Stimulated activated CD4-positive, alpha-beta T cell treated with anti-CD3 and anti-CD28 coated beads, Interleukin-1b, Interleukin-23, amount 100 ng/mL, for 24 hours (primary cell): ENCODE measurements around the gene ALDH1L2.

Experiments used
- DNase-seq, 4 experiments: peaks; one replicate each; pipeline ENCODE4 v3.0.0-alpha.2; 2020; ENCODE audit warnings: low read depth in 4 of 4, low spot score in 1 of 4

The ALDH1L2 gene

DNA sequence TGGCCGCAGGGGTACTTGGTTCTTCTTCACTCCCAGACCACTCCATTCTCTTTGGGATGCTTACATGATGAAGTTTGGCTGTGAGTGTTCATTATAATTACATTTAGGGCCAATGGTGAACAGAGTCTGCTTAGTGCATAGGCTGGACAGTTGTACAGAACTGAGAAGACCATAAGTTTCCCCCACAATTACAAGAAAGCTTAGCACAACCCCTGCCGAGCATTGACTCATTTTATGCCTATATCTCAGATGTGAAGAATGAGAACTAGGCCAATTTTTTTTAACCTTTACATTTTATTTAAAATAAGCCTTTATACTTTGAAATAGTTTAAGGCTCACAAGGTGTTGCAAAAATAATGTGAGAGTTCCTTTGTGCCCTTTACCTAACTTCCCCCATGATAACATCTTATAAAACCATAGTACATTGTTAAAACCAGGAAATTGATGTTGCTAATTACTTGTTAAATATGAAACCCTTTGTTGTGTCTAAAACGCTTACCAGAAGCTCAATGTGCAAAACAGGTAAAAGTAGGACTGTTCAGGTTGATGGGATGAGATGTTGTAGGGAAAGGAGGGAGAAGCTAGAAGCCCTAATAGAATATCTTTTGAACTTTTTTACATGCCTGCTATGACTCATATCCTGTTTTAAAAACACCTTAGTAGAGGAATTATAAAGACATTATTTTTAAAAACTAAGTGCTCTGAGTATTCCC, 47.2 kb downstream of the ALDH1L2 start:
- DNase-seq, result no peak

DNA sequence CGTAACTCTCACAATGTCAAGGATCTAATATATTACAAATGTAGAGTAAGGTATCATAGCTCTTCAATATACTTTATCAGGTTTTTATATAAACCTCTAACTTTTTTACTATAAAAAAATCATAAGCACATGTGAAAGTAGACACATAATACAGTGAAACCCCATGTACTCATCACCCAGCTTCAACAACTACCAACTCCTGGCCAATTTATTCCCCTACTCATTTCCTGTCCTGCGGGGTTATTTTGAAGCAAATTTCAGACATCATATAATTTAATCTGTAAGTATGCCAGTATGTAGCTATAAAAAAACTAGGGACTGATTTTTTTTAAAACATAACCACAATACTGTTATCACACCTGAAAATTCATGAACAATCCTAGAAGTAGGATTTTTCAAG, 50.4 kb downstream of the ALDH1L2 start:
- DNase-seq, result no peak

DNA sequence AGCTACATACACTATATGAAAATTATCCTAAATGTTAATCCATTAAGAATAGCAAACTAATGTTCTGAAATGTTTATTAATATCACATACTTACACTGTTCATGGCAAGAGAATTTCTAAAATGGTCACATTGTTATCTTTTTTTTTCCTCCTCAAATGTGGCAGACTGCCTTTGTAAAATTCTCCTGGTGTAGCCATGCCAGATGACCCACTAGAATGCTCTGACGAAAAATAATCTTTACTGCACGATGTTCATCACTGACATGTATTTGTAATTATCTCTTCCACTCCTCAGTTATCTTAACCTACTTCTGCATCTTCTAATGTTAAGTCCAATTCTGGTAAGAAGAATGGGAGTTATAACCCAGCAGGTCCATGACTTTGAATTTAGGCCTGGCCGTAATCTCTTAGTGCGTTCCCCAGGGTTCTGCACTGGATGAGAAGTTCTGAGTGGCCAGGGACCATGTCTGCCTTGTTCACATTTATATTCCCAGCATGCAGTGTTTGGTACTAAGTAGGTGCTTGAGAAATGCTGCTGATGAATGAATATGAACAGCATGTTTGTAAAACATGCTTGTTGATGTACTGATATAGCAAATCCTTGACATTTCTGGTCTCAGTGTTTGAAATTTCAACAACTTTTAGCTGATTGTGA, 51.4 kb downstream of the ALDH1L2 start:
- DNase-seq, result no peak

DNA sequence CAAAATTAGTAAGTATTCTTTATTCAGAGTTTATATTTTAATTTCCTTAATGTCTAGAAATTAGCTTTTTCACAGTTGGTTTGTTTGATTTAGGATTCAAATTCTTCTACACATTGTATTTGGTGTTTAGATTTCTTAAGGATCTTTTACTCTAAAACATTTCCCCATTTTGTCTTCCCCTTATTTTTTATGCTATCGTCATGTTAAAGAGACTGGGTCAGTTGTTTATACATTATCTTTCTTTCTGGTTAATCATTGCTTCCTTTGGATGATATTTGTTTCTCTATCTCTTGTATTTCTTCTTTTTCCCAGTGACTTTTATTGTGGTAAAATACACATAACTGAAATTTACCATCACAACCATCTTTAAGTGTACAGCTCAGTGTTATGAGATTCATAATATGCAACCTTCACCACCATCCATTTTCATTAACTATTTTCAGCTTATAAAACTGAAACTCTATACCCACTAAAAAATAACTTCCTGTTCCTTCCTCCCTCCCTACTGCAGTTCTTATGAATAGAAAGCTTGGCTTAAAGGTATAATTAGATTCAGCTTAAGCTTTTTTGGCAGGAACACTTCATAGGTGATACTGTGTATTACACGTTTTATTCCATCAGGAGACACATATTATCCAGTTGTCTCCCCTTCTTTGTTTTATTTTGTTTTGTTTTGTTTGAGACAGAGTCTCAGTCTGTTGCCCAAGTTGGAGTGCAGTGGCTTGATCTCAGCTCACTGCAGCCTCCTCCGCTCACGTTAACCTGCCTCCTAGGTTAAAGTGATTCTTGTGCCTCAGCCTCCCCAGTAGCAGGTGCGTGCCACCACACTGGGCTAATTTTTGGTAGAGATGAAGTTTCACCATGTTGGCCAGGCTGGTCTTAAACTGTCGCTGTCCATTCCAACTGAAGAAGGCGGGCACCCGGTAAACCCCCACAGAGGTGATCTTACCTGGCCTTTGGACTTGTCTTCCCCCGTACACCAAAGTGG, 53.1 kb downstream of the ALDH1L2 start:
- no peak for DNase-seq

DNA sequence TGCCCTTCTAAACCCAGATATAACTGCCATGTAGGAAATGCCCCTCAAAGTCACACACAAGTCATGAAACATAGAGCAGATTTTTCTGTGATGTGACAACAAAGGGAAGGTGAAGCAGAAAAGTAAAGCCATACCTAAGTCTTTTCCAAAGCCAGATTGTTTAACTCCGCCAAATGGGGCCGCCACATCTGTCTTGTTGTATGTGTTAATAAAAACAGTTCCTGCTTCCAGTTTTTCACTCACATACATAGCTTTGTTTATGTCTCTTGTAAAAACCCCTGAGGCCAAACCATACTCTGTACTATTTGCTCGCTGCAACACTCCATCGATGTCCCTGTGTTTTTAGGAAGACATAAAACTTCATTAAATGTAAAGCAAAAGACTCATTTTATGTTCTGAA, 57.8 kb downstream of the ALDH1L2 start:
- no peak for DNase-seq

DNA sequence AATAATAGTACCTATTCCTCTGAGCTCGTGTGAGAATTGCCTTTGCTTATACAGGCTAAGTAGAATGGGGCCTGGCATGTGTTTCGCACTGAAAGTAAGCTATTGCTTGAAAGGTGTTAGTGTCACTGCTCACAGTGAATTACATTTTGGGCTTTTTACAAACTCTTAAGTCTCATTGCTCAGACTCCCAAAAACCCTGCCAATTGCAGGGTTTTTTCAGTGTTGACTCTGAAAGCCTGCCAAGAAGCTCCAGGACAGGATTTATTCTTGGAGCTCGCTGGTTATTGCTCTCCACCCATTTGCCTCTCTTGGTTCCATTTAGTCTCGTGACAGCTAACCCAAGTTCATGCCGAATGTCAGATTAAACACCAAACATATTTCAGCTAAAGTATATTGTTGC, 58.4 kb downstream of the ALDH1L2 start:
- no peak for DNase-seq

DNA sequence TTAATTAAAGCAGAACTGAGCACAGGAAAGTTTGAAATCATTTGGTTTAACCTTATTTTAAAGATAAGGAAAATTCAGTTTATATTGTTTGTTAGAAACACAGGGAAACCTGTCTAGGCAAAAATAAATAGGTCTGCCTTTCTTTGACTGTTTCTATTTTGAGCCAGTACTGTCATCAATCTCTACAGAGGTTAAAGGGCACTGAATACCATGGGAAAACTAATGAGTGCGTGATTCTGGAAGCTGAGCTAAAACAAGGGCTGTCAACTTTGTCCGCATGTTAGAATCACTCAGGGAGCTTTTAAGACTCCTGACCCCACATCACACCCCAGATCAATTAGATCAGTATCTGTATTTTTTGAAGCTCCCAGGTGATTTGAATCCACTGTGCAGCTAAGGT, 59.3 kb downstream of the ALDH1L2 start:
- no peak for DNase-seq

DNA sequence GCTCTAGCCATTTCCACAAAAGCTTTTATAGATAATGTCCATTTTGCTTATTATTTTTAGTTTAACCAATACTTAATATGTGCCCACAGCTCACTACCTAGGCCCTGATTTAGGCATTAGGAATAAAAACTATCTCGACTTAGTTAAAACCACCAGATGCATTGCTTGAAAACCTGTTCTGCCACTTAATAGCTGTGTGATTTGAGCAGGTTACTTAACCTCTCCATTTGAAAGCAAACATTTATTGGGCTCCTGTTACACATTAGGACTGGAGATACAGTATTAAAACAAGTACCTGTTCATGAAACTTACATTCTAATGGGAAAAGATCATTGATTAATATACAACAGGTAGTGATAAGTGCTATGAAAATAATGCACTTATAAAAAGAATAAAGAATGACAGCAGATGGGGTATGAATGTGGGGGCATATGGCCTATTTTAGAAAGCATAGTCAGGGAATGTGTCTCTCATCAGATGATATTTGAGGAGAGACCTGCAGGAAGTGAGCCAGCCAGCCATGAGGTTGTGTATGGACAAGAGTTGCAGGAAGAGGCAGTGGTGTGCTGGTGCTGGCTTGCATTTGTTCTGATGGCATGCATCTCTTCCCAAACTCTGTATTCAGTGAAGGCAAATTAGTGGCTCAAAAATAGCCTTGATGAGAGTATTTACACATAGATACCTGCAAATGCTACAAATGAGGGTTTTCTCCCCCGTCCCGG, 63.9 kb downstream of the ALDH1L2 start:
- no peak for DNase-seq

DNA sequence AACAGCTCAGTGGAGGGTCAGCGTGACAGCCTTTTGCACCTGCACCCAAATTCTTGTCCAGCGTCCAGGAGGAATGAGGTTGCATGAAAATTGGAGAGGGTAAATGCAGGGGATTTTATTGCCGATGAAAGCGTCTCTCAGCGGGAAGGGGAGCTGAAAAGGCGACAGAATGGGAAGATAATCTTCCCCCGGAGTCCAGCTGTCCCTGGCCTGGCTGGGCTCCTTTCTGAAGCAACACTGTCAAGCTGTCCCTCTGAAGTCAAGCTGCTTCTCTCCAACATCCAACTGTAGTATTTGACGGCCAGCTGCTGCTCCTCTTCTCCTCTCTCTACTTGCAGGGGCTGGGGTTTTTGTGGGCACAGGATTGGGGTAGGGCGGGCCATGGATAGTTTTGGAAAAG, 65.5 kb downstream of the ALDH1L2 start:
- DNase-seq, result no peak

DNA sequence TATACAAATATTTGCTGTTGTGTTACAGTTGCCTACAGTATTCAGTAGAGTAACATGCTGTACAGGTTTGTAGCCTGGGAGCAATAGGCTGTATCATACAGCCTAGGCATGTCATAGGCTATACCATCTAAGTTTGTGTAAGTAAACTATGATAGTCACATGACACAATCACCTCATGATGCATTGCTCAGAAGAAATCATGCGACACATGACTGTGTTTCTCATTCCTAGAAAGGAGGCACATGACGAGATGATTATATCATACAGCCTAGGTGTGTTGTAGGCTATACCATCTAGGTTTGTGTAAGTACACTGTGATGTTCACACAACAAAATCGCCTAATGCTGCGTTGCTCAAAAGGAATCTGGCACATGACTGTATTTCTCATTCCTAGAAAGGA, 66.2 kb downstream of the ALDH1L2 start:
- DNase-seq, result no peak

DNA sequence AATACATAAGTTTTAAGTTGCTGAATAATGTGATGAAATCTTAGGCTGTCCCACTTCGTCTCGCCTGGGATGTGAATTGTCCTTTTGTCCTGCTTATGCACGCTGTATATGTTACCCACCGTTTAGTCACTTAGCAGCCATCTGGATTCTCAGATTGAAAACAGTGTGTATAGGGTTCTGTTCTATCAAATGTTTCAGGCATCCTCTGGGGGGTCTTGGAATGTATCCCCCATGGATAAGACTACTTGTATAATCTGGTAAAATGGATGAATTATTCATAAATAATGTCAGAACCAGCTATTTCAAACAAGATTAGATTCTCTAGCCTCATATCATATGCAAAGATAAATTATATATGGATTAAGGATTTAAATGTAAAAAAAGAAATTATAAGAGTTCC, 68.7 kb downstream of the ALDH1L2 start:
- DNase-seq, result no peak

DNA sequence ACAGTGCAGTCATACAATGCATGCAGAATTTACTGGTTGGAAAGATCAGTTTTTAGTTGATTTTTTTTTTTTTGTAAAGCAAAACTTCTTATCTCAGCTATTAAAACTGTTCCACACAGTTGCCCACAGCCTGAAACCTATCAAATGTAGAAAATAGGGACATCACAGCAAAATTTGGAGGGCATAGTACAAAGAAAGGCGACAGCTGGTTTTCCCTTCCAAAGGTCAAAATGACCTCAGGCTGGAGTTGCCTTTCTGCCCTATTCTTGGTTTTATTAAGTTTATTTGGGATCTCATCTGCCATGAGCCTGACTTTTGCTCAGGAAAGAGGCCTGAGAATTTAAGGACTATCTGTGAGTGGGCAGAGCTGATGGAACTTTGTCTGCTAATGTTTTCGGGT, 69.7 kb downstream of the ALDH1L2 start:
- no peak for DNase-seq

DNA sequence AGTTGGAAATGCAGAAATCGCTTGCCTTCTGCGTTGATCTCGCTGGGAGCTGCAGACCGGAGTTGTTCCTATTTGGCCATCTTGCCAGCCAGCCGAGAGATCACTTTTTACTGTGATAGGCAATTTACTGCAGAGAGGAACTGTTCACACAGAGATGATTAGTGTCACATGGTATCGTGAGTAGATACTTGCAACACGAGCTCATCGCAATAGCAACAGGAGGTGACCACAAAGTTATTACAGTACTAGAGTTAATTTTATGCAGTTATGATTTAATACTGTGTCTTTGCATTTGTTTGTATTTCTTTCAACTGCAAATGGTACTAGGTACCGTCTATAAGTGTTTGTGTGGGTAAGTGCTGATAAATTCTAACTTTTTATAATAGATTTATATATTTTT, 70.4 kb downstream of the ALDH1L2 start:
- DNase-seq, result no peak

DNA sequence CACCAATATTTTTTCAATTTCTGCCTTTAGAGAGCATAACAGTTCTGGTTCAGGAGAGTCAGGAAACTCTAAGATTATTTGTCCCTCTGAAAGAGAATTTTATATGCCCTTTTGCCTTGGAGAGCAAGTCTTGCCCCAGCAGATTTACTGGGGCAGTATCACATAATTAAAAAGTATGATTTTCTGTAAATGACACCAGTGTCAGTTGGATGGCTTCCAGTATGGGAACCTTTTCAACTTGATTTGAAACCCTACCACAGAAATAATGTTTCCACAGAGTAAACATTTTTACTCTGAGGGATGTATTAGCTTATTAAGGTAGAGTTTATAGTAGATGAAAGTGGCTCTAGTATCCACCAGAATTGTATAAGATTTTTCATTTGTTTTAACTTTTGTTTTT, 82.8 kb downstream of the ALDH1L2 start:
- DNase-seq, result no peak

DNA sequence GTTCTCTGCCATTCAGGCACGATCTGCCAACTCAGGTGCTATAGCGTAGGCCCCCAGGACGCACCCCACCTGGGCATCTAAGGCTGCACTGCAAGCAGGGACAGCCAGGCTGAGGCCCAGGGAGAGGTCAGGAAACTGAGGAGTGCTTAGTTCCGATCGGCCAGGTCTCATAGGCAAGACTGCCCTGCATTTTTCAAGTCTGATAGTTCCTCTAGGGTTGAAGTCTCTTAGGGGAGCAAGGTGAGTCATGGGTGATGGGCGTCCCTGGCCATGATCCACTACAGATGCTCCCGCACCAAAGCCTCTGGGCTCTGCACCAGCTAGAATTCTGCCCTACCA, 84.9 kb downstream of the ALDH1L2 start:
- no peak for DNase-seq

DNA sequence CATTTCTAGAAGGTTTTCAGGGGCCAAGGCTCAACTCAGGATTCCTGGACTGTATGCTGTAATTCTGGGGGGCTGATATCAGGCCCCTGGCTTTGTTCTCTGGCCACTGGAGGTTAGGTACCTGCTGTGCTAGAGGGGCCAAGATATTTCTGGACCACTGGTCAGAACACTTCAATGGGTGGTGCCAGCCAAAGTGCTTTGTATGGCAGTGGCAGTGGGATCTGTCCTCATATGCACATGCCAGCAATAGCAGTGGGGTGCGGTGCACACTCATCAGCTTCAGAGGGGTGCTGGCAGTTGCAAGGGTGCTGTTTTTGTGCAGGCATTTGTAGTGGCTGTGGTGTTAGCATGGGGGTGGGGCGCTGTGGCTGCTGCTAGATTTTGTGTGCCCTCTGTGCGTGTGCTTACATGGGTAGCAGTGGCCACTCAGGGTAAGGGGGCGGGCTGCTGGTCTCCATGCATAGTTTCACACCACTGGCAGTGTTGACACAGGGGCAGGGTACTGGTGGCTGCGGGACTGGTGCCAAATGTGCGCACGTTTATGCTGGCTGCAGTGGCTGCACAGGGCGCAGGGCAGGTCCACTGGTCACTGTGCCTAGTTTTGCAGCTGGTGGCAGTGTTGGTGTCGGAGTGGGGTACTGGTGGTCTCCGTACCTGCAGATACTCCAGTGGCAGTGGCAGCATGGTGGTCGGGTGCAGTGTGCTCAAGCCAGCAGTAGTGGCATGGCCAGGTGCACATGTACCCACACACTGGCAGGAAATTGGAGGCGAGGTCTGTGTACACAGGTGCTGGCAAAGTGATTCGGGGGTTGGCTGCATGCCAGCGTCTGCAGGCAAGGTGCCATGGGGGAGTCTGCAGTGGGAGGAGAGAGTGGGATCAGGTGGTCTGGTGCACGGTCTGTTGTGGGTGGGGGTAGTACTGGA, 85.6 kb downstream of the ALDH1L2 start:
- DNase-seq, result no peak

DNA sequence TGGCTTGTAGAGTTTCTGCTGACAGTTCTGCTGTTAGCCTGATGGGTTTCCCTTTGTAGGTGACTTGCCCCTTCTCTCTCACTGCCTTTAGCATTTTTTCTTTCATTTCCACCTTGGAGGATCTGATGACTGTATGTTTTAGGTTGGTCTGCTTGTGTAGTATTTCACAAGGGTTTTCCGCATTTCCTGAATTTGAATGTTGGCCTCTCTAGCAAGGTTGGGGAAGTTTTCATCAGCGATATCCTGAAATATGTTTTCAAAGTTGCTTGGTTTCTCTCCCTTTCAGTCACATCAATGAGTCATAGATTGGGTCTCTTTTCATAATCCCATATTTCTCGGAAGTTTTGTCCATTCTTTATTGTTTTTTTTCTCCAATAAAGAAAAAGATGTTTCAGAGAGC, 86.7 kb downstream of the ALDH1L2 start:
- no peak for DNase-seq

DNA sequence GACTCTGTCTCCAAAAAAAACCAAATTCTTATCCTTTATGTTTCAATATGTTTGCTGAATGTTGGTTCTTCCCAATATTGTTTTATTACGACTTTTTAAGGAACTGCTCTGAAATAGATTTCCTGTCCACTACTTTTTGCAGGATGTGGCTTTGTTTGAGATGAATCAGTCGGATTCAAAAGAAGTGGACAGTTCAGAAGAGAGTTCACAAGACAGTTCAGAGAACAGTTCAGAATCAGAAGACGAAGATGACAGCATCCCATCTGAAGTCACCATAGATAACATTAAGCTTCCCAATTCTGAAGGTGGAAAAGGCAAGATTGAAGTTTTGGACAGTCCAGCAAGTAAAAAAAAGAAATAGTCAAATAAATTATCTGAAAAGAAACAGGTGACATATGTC, 89.9 kb downstream of the ALDH1L2 start:
- no peak for DNase-seq

DNA sequence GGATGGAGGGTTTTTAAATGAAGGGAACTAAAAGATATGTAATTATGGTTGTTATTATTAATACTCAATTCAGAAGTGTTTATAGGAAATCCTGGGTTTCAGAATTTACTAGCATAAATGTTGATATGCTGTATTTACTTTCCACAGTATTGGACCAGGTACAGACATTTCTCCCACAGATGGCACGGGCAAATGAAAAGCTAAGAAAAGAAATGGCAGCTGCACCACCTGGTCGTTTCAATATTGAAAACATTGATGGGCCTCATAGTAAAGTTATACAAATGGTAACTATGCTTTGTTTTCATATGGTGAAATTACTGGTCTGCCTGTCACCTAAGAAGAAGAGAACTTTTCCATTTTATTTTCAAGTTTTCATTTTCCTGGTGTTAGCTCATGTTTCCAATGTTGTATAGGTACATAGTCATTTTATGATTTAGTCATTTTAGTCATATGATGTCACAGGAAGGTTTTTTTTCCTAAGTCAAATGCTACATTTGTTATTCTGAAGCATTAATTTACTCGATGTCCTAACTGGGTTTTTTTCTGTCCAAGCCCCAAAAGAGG, 92.6 kb downstream of the ALDH1L2 start:
- no peak for DNase-seq

DNA sequence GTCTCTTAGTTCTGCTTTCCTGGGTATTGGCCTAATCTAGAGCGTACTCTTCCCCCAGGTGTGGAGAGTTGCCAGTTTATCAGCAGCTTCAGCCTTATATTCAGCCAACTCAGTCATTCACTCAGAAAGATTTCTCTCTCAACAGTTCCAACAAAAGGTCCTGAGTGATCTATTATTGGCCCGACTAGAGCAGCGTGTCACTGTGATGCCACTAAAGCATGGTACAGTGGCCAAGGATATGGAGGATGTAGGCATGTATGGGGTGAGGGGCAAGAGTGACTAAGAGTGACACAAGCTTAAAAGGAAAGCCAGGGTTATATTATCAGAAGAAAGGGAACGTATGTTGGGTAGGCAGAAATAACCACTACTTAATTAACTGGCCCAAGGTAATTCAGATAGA, 93.3 kb downstream of the ALDH1L2 start:
- DNase-seq, result no peak
